GM23338 (cell line): ENCODE data around the gene RPL7A. TPM values are rescaled to one million over a fixed set of nuclear protein-coding genes. Genes with fewer than 3 reads are reported as not detected.
A peak's percentile ranks its signal among the peaks of the same experiment; 100 is the strongest.
"Not testable (repeated sequence)": the region's sequence is repeated elsewhere in the genome, so short reads cannot be mapped to it uniquely, and the experiment has no call there.

Experiments used
- ATAC-seq: fragments of 200-7000 bp; cut with Tn5 transposase; 3 replicates; pipeline ENCODE4 v1.9.1; 2020
- DNase-seq: peaks from one replicate; pipeline ENCODE4 v3.0.0-alpha.2; 2015; ENCODE audit warnings: low spot score
- H2AFZ ChIP-seq: fragments of 200-600 bp; sonication (generic); 2 replicates; pipeline ENCODE4 v1.8.0; 2016; ENCODE audit warnings: antibody characterized with exemption, mild to moderate bottlenecking, moderate library complexity
- H3F3A ChIP-seq: fragments of 200-600 bp; sonication (generic); replicated peaks from 2 replicates; pipeline ENCODE4 v1.8.0; 2017; ENCODE audit warnings: antibody characterized with exemption, mixed run types, low read depth
- H3K27ac ChIP-seq: fragments of 200-600 bp; sonication (generic); 2 replicates; pipeline ENCODE4 v1.6.1; 2016; ENCODE audit warnings: low read depth
- H3K27me3 ChIP-seq: fragments of 200-600 bp; sonication (generic); 2 replicates; pipeline ENCODE4 v1.8.0; 2016; ENCODE audit warnings: mild to moderate bottlenecking, mixed run types, moderate library complexity; ENCODE audit not compliant: insufficient read depth
- H3K36me3 ChIP-seq: fragments of 200-600 bp; sonication (generic); 2 replicates; pipeline ENCODE4 v1.8.0; 2016; ENCODE audit warnings: mild to moderate bottlenecking; ENCODE audit not compliant: insufficient read depth
- H3K4me1 ChIP-seq: fragments of 200-600 bp; sonication (generic); 2 replicates; pipeline ENCODE4 v1.8.0; 2016; ENCODE audit warnings: mild to moderate bottlenecking, moderate library complexity; ENCODE audit not compliant: insufficient read depth
- H3K4me2 ChIP-seq: fragments of 200-600 bp; sonication (generic); 2 replicates; pipeline ENCODE4 v1.7.1; 2017; ENCODE audit warnings: mixed run types
- H3K4me3 ChIP-seq: fragments of 200-600 bp; sonication (generic); 2 replicates; pipeline ENCODE4 v1.6.1; 2016; ENCODE audit warnings: mixed run types
- H3K79me2 ChIP-seq: fragments of 200-600 bp; sonication (generic); replicated peaks from 2 replicates; pipeline ENCODE4 v1.8.0; 2017; ENCODE audit warnings: mild to moderate bottlenecking; ENCODE audit not compliant: insufficient read depth
- H3K9me2 ChIP-seq: fragments of 200-600 bp; sonication (generic); 2 replicates; pipeline ENCODE4 v1.8.0; 2017; ENCODE audit not compliant: insufficient read depth
- H4K20me1 ChIP-seq: fragments of 200-600 bp; sonication (generic); replicated peaks from 2 replicates; pipeline ENCODE4 v1.8.0; 2017; ENCODE audit warnings: mild to moderate bottlenecking; ENCODE audit not compliant: insufficient read depth
- H3K27ac Mint-ChIP-seq: 2 replicates; pipeline ENCODE4 v1.8.0; 2020; ENCODE audit warnings: inconsistent platforms, mild to moderate bottlenecking, moderate library complexity, mixed read lengths
- H3K27me3 Mint-ChIP-seq: 3 replicates; pipeline ENCODE4 v1.8.0; 2022; ENCODE audit warnings: low read depth, mild to moderate bottlenecking, moderate library complexity, mixed read lengths, inconsistent platforms; ENCODE audit not compliant: insufficient read depth, poor library complexity
- H3K36me3 Mint-ChIP-seq: 3 replicates; pipeline ENCODE4 v1.8.0; 2021; ENCODE audit warnings: low read depth, mild to moderate bottlenecking, inconsistent platforms, moderate library complexity, mixed read lengths
- H3K4me1 Mint-ChIP-seq: 3 replicates; pipeline ENCODE4 v1.8.0; 2020; ENCODE audit warnings: mild to moderate bottlenecking, inconsistent platforms, mixed read lengths
- H3K4me3 Mint-ChIP-seq: 3 replicates; pipeline ENCODE4 v1.8.0; 2021; ENCODE audit warnings: moderate library complexity, mild to moderate bottlenecking, inconsistent platforms, mixed read lengths
- H3K9me3 Mint-ChIP-seq: 3 replicates; pipeline ENCODE4 v1.8.0; 2020; ENCODE audit warnings: moderate library complexity, mild to moderate bottlenecking, inconsistent platforms, mixed read lengths
- CREB1 ChIP-seq: fragments of 250-450 bp; sonication (Bioruptor Pico); IDR thresholded peaks from 2 replicates; pipeline ENCODE4 v1.5.0; 2020; ENCODE audit warnings: low read depth, mild to moderate bottlenecking, moderate library complexity
- EZH2phosphoT487 ChIP-seq: fragments of 200-600 bp; sonication (generic); IDR thresholded peaks from one replicate; pipeline ENCODE4 v1.8.1; 2018; ENCODE audit warnings: antibody characterized with exemption; ENCODE audit not compliant: unreplicated experiment
- JUNB ChIP-seq: IDR thresholded peaks from one replicate; pipeline ENCODE4 v1.6.1; 2016; ENCODE audit warnings: antibody characterized with exemption; ENCODE audit not compliant: unreplicated experiment
- ZNF114 ChIP-seq: fragments of 250-450 bp; sonication (Bioruptor Pico); IDR thresholded peaks from 2 replicates; pipeline ENCODE4 v1.5.0; 2020; ENCODE audit warnings: mild to moderate bottlenecking, moderate library complexity
- ZNF331 ChIP-seq: fragments of 250-450 bp; sonication (Bioruptor Pico); IDR thresholded peaks from 2 replicates; pipeline ENCODE4 v1.5.0; 2020; ENCODE audit warnings: low read depth, mild to moderate bottlenecking, moderate library complexity
- polyA plus RNA-seq: library from polyadenylated mRNA; unstranded; fragments of >200 nt; fragmentation: Nextera tagmentation; extraction: Ambion mirVana; gene quantifications from 2 replicates; pipeline ENCODE4 v1.2.1, GENCODE V29; 2016
- total RNA-seq: library from RNA; depleted of rRNA; stranded (reverse); fragments of >200 nt; shearing (Covaris generic); gene quantifications from 2 replicates; pipeline ENCODE4 v1.2.3, GENCODE V29; 2014
- TF ChIP-seq, protein P1 (sequence below), 2 experiments: fragments of 200-600 bp in 1 of 2; sonication (generic) in 1 of 2; conservative IDR thresholded peaks; 2 replicates each; pipeline versions ENCODE4 v1.5.1 to v1.6.1; 2016 to 2017; ENCODE audit warnings: antibody characterized with exemption in 2 of 2, low read depth in 2 of 2, mild to moderate bottlenecking in 2 of 2, moderate library complexity in 1 of 2
- TF ChIP-seq, protein P2 (sequence below): IDR thresholded peaks from one replicate; pipeline ENCODE4 v1.6.1; 2018; ENCODE audit warnings: antibody characterized with exemption; ENCODE audit not compliant: unreplicated experiment

The RPL7A gene
- total and polyA plus RNA-seq, 2 experiments from 2014 or later = 1,644 to 2,020 TPM

DNA sequence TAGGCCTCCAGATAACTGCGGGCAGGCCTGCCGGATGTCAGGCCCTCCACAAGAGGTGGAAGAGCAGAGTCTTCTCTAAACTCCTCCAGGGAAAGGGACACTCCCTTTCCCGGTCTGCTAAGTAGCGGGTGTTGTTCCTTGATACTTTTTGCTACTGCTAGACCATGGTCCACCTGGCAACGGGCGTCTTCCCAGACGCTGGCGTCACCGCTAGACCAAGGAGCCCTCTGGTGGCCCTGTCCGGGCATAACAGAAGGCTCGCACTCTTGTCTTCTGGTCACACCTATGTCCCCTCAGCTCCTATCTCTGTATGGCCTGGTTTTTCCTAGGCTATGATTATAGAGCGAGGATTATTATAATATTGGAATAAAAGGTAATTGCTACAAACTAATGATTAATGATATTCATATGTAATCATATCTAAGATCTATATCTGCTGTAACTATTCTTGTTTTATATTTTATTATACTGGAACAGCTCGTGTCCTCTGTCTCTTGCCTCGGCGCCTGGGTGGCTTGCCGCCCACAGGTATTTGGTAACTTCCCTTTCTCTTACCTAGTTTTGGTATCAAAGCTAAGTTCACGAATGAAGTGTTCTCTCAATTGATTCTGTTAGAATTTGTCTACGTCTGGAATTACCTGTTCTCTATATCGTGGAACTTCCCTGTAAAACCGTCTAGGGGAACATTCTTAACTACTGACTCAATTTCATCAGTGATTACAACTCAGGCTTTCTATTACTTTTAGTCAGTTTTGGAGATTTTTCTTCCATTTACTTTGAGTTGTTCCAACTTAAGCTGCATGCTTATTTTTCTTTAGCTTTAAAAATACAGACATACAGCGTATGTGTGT is 18.5 kb upstream of the RPL7A start:
- TF ChIP-seq, protein P1, sequence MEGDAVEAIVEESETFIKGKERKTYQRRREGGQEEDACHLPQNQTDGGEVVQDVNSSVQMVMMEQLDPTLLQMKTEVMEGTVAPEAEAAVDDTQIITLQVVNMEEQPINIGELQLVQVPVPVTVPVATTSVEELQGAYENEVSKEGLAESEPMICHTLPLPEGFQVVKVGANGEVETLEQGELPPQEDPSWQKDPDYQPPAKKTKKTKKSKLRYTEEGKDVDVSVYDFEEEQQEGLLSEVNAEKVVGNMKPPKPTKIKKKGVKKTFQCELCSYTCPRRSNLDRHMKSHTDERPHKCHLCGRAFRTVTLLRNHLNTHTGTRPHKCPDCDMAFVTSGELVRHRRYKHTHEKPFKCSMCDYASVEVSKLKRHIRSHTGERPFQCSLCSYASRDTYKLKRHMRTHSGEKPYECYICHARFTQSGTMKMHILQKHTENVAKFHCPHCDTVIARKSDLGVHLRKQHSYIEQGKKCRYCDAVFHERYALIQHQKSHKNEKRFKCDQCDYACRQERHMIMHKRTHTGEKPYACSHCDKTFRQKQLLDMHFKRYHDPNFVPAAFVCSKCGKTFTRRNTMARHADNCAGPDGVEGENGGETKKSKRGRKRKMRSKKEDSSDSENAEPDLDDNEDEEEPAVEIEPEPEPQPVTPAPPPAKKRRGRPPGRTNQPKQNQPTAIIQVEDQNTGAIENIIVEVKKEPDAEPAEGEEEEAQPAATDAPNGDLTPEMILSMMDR (conservative IDR thresholded peaks at IDR 0.05; ENCODE audit: low read depth in 2 of 2) = peak; percentile 64 to 65
- peak; percentile 73 for TF ChIP-seq CREB1 (CRISPR knock-in tag)
- H3K4me3 Mint-ChIP-seq, H3K4me1 ChIP-seq, H3K79me2 ChIP-seq, H3K27me3 ChIP-seq, H3K27ac Mint-ChIP-seq, H3K9me2 ChIP-seq, H2AFZ ChIP-seq, H3K4me1 Mint-ChIP-seq, H3K36me3 ChIP-seq, ATAC-seq, H3K4me2 ChIP-seq, H3K4me3 ChIP-seq: not testable (repeated sequence)
- H3F3A ChIP-seq = peaks cover 19% of the 10 kb centered on the region
- Mint-ChIP-seq H3K27me3 (peaks cover 16% of the 10 kb centered on the region), H3K9me3 (peaks cover 21% of the 10 kb centered on the region), H3K36me3 (peaks cover 53% of the 10 kb centered on the region)
- peaks cover 12% of the 10 kb centered on the region; the same call in 1 of the 2 replicates for H4K20me1 ChIP-seq
- peak; percentile 34 for DNase-seq
- peak overlapping the region; percentile 46; the same call in 1 of the 2 replicates for H3K27ac ChIP-seq

DNA sequence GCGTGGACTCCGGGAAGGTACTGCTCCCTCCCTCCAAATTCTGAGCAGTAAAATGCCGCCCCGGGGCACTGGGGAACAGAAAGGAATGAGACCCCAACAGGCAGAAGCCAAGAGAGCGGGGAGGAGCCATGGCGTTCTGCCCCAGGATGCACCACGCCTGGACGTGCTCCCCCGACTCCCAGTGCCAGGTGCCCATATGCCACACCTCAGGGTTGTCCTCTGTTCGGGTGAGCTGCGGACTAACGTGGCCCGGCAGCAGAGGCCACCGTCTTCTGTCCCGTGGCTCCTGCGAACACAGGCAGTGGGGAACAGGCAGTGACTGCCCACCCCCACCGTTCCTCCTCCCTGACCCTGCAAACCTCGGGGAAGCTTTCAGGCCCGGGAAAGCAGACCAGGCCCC is 16.8 kb upstream of the RPL7A start:
- Mint-ChIP-seq H3K27me3 (peaks cover 25% of the 10 kb centered on the region), H3K4me1 (peaks cover 16% of the 10 kb centered on the region), H3K4me3 (no peak overlapping the region), H3K36me3 (peaks cover 66% of the 10 kb centered on the region), H3K9me3 (peaks cover 10% of the 10 kb centered on the region; the same call in 2 of the 3 replicates), H3K27ac (no peak overlapping the region)
- Histone ChIP-seq H4K20me1 (peaks cover 12% of the 10 kb centered on the region; the same call in 1 of the 2 replicates), H3K27me3 (no peaks in the 10 kb centered on the region), H3K27ac (no peak overlapping the region), H3K4me1 (peaks cover 9% of the 10 kb centered on the region), H3K4me2 (no peak overlapping the region), H3F3A (peaks cover 24% of the 10 kb centered on the region), H3K9me2 (no peaks in the 10 kb centered on the region), H3K79me2 (peaks cover 19% of the 10 kb centered on the region), H3K4me3 (no peak overlapping the region), H3K36me3 (peaks cover 10% of the 10 kb centered on the region), H2AFZ (no peak overlapping the region)
- ATAC-seq (no peak), DNase-seq (no peak)
- TF ChIP-seq EZH2phosphoT487 (no peak), JUNB (no peak), ZNF114 (no peak), ZNF331 (CRISPR knock-in tag) (no peak)
- TF ChIP-seq, protein P2, sequence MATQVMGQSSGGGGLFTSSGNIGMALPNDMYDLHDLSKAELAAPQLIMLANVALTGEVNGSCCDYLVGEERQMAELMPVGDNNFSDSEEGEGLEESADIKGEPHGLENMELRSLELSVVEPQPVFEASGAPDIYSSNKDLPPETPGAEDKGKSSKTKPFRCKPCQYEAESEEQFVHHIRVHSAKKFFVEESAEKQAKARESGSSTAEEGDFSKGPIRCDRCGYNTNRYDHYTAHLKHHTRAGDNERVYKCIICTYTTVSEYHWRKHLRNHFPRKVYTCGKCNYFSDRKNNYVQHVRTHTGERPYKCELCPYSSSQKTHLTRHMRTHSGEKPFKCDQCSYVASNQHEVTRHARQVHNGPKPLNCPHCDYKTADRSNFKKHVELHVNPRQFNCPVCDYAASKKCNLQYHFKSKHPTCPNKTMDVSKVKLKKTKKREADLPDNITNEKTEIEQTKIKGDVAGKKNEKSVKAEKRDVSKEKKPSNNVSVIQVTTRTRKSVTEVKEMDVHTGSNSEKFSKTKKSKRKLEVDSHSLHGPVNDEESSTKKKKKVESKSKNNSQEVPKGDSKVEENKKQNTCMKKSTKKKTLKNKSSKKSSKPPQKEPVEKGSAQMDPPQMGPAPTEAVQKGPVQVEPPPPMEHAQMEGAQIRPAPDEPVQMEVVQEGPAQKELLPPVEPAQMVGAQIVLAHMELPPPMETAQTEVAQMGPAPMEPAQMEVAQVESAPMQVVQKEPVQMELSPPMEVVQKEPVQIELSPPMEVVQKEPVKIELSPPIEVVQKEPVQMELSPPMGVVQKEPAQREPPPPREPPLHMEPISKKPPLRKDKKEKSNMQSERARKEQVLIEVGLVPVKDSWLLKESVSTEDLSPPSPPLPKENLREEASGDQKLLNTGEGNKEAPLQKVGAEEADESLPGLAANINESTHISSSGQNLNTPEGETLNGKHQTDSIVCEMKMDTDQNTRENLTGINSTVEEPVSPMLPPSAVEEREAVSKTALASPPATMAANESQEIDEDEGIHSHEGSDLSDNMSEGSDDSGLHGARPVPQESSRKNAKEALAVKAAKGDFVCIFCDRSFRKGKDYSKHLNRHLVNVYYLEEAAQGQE = no peak
